Astrocyte (in vitro differentiated cells and primary cell): Measurements from ENCODE around the gene MED4. TPM values are rescaled to one million over a fixed set of nuclear protein-coding genes. Genes with fewer than 3 reads are reported as not detected.

Experiments
- DNase-seq: peaks from one replicate; pipeline ENCODE4 v3.0.0-alpha.2; 2010; ENCODE audit warnings: low read depth
- FAIRE-seq: peaks from 2 replicates; lab custom pipeline; 2011; peaks lifted over from hg19 to GRCh38; lab: Jason Lieb, UNC
- H2AFZ ChIP-seq: 2 replicates; pipeline ENCODE4 v1.6.0; 2012; ENCODE audit warnings: low read depth, low read length, inconsistent platforms
- H3K27ac ChIP-seq: 2 replicates; pipeline ENCODE4 v1.5.1; 2011; ENCODE audit warnings: low read depth, low read length, inconsistent platforms
- H3K27me3 ChIP-seq: 2 replicates; pipeline ENCODE4 v1.6.0; 2011; ENCODE audit warnings: low read length, inconsistent platforms; ENCODE audit not compliant: insufficient read depth
- H3K36me3 ChIP-seq: 2 replicates; pipeline ENCODE4 v1.5.1; 2011; ENCODE audit warnings: low read length, inconsistent platforms; ENCODE audit not compliant: insufficient read depth
- H3K4me1 ChIP-seq: 2 replicates; pipeline ENCODE4 v1.5.1; 2011; ENCODE audit warnings: low read length, inconsistent platforms; ENCODE audit not compliant: insufficient read depth
- H3K4me2 ChIP-seq: 2 replicates; pipeline ENCODE4 v1.6.0; 2012; ENCODE audit warnings: low read length, inconsistent platforms
- H3K4me3 ChIP-seq: 2 replicates; pipeline ENCODE4 v1.5.1; 2011; ENCODE audit warnings: low read depth, mild to moderate bottlenecking, low read length, inconsistent platforms; ENCODE audit not compliant: insufficient read depth
- H3K79me2 ChIP-seq: 2 replicates; pipeline ENCODE4 v1.6.0; 2012; ENCODE audit warnings: mild to moderate bottlenecking, low read length, inconsistent platforms; ENCODE audit not compliant: insufficient read depth
- H3K9ac ChIP-seq: 2 replicates; pipeline ENCODE4 v1.6.0; 2012; ENCODE audit warnings: mild to moderate bottlenecking, low read length, inconsistent platforms
- H3K9me3 ChIP-seq: 2 replicates; pipeline ENCODE4 v1.5.1; 2012; ENCODE audit warnings: low read depth, mild to moderate bottlenecking, low read length, inconsistent platforms; ENCODE audit not compliant: insufficient read depth
- H4K20me1 ChIP-seq: 2 replicates; pipeline ENCODE4 v1.6.0; 2012; ENCODE audit warnings: low read length, inconsistent platforms; ENCODE audit not compliant: insufficient read depth
- H3K27ac Mint-ChIP-seq: one replicate; pipeline ENCODE4 v1.8.0; 2021; ENCODE audit warnings: mild to moderate bottlenecking, mixed read lengths; ENCODE audit not compliant: unreplicated experiment
- H3K27me3 Mint-ChIP-seq: one replicate; pipeline ENCODE4 v1.8.0; 2021; ENCODE audit warnings: low read depth, mixed read lengths; ENCODE audit not compliant: unreplicated experiment
- H3K36me3 Mint-ChIP-seq: one replicate; pipeline ENCODE4 v1.8.0; 2021; ENCODE audit warnings: low read depth, mixed read lengths; ENCODE audit not compliant: unreplicated experiment
- H3K4me1 Mint-ChIP-seq: one replicate; pipeline ENCODE4 v1.8.0; 2021; ENCODE audit warnings: low read depth, mixed read lengths; ENCODE audit not compliant: unreplicated experiment
- H3K4me3 Mint-ChIP-seq: one replicate; pipeline ENCODE4 v1.8.0; 2021; ENCODE audit warnings: mild to moderate bottlenecking, moderate library complexity, mixed read lengths; ENCODE audit not compliant: unreplicated experiment
- H3K9me3 Mint-ChIP-seq: one replicate; pipeline ENCODE4 v1.8.0; 2021; ENCODE audit warnings: mild to moderate bottlenecking, mixed read lengths; ENCODE audit not compliant: unreplicated experiment
- EZH2 ChIP-seq: IDR thresholded peaks from 2 replicates; pipeline ENCODE4 v1.6.1; 2012; ENCODE audit warnings: mild to moderate bottlenecking, low read length, inconsistent platforms; ENCODE audit not compliant: insufficient read depth
- total RNA-seq: library from RNA; stranded (reverse); gene quantifications from 2 replicates; pipeline ENCODE4 v1.2.1, GENCODE V29; 2021
- TF ChIP-seq, protein P1 (sequence below): IDR thresholded peaks from 2 replicates; pipeline ENCODE4 v1.5.1; 2011; ENCODE audit warnings: low read depth, mild to moderate bottlenecking, inconsistent platforms, low read length, moderate library complexity; ENCODE audit not compliant: insufficient read depth

The MED4 gene
- total RNA-seq, 1 donor from 2014 or later: 37.5 TPM

DNA sequence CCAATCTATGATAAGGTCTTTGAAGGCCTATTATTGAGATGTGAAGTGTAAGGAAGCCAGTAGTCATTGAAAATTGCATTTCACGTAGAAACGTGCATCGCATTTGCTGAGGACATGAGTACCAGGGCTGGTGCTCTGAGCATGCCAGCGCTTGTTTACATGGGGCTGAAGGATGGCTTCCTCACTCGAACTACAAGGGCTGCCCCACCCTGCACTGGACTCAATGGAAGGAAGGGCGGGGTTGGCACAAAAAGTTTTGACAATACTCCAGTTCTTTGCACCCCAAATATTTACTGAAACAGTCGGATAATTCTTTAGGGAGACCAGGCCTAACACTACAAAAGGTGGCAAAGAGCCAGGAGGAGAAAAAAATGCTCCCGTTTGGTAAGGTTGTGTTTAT lies 28.9 kb upstream of the MED4 start:
- no peak overlapping the region for H3K4me3 Mint-ChIP-seq
- no peaks in the 10 kb centered on the region for H4K20me1 ChIP-seq
- H3K9me3 Mint-ChIP-seq: no peaks in the 10 kb centered on the region
- no peak for FAIRE-seq
- no peaks in the 10 kb centered on the region for H3K9me3 ChIP-seq
- H3K4me1 Mint-ChIP-seq: peaks cover 9% of the 10 kb centered on the region
- no peak for DNase-seq
- H3K27ac ChIP-seq: no peak overlapping the region
- no peak overlapping the region for H3K9ac ChIP-seq
- H3K27ac Mint-ChIP-seq: no peak overlapping the region
- H3K27me3 ChIP-seq: no peaks in the 10 kb centered on the region
- no peak overlapping the region for H3K4me2 ChIP-seq
- no peak for TF ChIP-seq EZH2
- TF ChIP-seq, protein P1, sequence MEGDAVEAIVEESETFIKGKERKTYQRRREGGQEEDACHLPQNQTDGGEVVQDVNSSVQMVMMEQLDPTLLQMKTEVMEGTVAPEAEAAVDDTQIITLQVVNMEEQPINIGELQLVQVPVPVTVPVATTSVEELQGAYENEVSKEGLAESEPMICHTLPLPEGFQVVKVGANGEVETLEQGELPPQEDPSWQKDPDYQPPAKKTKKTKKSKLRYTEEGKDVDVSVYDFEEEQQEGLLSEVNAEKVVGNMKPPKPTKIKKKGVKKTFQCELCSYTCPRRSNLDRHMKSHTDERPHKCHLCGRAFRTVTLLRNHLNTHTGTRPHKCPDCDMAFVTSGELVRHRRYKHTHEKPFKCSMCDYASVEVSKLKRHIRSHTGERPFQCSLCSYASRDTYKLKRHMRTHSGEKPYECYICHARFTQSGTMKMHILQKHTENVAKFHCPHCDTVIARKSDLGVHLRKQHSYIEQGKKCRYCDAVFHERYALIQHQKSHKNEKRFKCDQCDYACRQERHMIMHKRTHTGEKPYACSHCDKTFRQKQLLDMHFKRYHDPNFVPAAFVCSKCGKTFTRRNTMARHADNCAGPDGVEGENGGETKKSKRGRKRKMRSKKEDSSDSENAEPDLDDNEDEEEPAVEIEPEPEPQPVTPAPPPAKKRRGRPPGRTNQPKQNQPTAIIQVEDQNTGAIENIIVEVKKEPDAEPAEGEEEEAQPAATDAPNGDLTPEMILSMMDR: no peak
- H3K36me3 ChIP-seq: no peaks in the 10 kb centered on the region
- no peaks in the 10 kb centered on the region for H3K36me3 Mint-ChIP-seq
- no peak overlapping the region for H3K4me3 ChIP-seq
- no peaks in the 10 kb centered on the region for H3K79me2 ChIP-seq
- H2AFZ ChIP-seq: no peak overlapping the region
- no peaks in the 10 kb centered on the region for H3K27me3 Mint-ChIP-seq
- no peaks in the 10 kb centered on the region for H3K4me1 ChIP-seq

DNA sequence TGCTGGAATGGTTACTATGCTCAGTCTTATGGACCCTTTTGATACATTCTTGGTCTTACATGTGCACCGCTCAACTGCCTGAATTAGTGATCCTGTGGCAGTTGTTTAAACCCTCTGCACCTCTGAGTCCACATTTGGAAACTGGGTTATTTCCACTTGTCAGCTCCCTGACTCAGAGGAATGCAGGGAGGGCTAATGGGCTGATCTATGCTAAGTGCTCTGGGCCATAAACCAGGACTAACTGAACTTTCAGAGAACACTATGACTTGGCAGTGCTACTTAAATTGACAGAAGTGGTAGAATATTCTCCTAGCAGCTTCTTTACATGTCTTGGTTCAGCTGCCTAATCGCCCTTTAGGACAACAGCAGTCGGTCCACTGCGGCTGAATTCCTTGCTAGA lies 26.8 kb upstream of the MED4 start:
- no peak overlapping the region for H2AFZ ChIP-seq
- H3K9me3 Mint-ChIP-seq: no peaks in the 10 kb centered on the region
- FAIRE-seq: no peak

DNA sequence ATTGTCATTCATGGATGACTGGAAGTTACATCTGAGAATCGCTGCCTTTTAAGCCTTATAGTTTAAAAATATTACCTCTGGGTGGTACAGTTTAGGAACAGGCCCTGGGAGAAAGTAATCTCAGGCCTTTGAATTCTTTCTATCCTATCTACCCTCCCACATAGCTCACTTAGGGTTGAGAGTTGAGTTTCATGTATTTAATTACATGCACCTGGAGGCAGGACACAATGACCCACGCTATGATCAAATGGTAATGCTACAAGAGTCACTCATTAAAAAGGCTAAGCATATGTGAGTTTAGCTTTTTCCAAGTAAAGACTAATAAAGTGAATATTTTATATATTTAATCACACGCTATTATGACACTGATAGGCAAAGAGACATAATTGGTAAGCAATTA lies 25.3 kb upstream of the MED4 start:
- Histone ChIP-seq H3K36me3 (no peaks in the 10 kb centered on the region), H2AFZ (no peak overlapping the region), H3K9ac (no peak overlapping the region), H3K4me1 (no peaks in the 10 kb centered on the region), H3K27me3 (no peaks in the 10 kb centered on the region), H3K9me3 (no peaks in the 10 kb centered on the region), H3K79me2 (no peaks in the 10 kb centered on the region), H3K27ac (no peak overlapping the region), H3K4me3 (no peak overlapping the region), H3K4me2 (no peak overlapping the region), H4K20me1 (no peaks in the 10 kb centered on the region)
- no peaks in the 10 kb centered on the region for H3K9me3 Mint-ChIP-seq
- TF ChIP-seq EZH2: no peak
- TF ChIP-seq, protein P1: no peak
- FAIRE-seq (no peak), DNase-seq (no peak)
- no peaks in the 10 kb centered on the region for H3K4me1 Mint-ChIP-seq
- H3K27me3 Mint-ChIP-seq: no peaks in the 10 kb centered on the region
- H3K27ac Mint-ChIP-seq: no peak overlapping the region
- no peaks in the 10 kb centered on the region for H3K36me3 Mint-ChIP-seq
- H3K4me3 Mint-ChIP-seq: no peak overlapping the region

More for the DNA sequence above, 26.8 kb upstream of the MED4 start:
- Histone ChIP-seq H3K9ac (no peak overlapping the region), H3K27ac (no peak overlapping the region), H3K4me3 (no peak overlapping the region), H3K4me2 (no peak overlapping the region), H3K79me2 (no peaks in the 10 kb centered on the region), H4K20me1 (no peaks in the 10 kb centered on the region), H3K4me1 (no peaks in the 10 kb centered on the region), H3K9me3 (no peaks in the 10 kb centered on the region), H3K27me3 (no peaks in the 10 kb centered on the region), H3K36me3 (no peaks in the 10 kb centered on the region)
- no peak for DNase-seq
- no peaks in the 10 kb centered on the region for H3K27me3 Mint-ChIP-seq
- H3K36me3 Mint-ChIP-seq: no peaks in the 10 kb centered on the region
- H3K4me3 Mint-ChIP-seq: no peak overlapping the region
- no peak for TF ChIP-seq EZH2
- TF ChIP-seq, protein P1: no peak
- H3K4me1 Mint-ChIP-seq: peaks cover 5% of the 10 kb centered on the region
- H3K27ac Mint-ChIP-seq: no peak overlapping the region
